ENCODE results near the gene PRR20D. TPM values are rescaled to one million over a fixed set of nuclear protein-coding genes. Genes with fewer than 3 reads are reported as not detected.
"Not testable (repeated sequence)": the region's sequence is repeated elsewhere in the genome, so short reads cannot be mapped to it uniquely, and the experiment has no call there.

Gene PRR20D
- not detected for total RNA-seq
- not detected for polyA plus RNA-seq (2013, experiment 1 of 2)
- not detected for polyA plus RNA-seq (2013, experiment 2 of 2)
- long read RNA-seq, experiment 1, result 0 reads
- long read RNA-seq, experiment 2, result 0 reads
- long read RNA-seq, experiment 3, result 0 reads
- long read RNA-seq, experiment 4, result 0 reads

DNA sequence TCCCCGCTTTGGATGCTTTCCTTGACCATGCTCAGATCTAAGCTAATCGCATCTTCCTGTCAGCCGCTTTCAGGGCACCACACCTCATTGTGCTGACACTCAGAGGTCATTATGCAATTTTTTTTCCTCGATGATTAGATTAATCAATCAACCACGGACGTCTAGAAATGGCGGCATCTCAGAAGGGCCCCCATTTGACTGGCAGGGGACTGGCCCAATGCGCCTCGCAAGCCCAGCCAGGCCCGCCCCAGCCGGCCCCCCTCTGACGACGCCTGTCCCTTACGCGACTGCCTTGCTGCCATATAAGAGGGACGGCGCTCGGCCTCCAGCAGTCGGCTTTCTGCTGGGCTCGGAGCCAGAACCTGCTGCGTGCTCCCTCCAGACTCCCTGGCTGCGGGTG lies at the start of gene PRR20D:
TSS of gene PRR20D (plus strand) at position 301 of the 400 bp plus-strand sequence. CDS start 387 bp downstream, outside the sequence.
- H3K4me3 Mint-ChIP-seq; DNase-seq; H3K9ac ChIP-seq (ENCODE audit: extremely low read depth, low read length, poor library complexity, severe bottlenecking); H3K27ac ChIP-seq (ENCODE audit: low read depth, low read length); H3K27me3 Mint-ChIP-seq (ENCODE audit: insufficient read depth); H3K36me3 Mint-ChIP-seq (ENCODE audit: low read depth); H3K4me3 ChIP-seq (ENCODE audit: low read length); H3K4me1 ChIP-seq (ENCODE audit: control insufficient read depth, insufficient read depth, low read length); H3K9me3 Mint-ChIP-seq; H3K27me3 ChIP-seq (ENCODE audit: control insufficient read depth, insufficient read depth, low read length, poor library complexity, severe bottlenecking); H3K27ac Mint-ChIP-seq; H3K4me1 Mint-ChIP-seq; H3K9me3 ChIP-seq (ENCODE audit: control insufficient read depth, low read length); H3K36me3 ChIP-seq (ENCODE audit: control insufficient read depth, insufficient read depth, low read length): not testable (repeated sequence)
- WGBS, 2 experiments (ENCODE audit: insufficient coverage in 1 of 2, insufficient read length in 1 of 2), result no CpG with 5 or more reads among the region's 22 CpGs

DNA sequence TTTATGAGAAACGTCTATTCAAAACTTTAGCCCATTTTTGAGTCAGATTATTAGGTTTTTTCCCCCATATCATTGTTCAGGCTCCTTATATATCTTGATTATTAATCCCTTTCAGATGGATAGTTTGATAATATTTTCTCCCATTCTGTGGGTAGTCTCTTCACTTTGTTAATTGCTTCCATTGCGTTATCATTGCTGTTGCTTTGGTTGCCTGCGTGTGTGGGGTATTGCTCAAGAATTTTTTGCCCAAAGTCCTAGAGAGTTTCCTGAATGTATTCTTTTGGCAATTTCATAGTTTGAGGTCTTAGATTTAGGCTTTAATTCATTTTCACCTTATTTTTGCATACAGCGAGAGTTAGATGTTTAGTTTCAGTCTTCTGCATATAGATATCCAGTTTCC lies 45.5 kb upstream of the PRR20D start:
- WGBS, 2 experiments (ENCODE audit: insufficient coverage in 1 of 2, insufficient read length in 1 of 2), result 86 to 100% methylated on average over 1 to 4 of the region's 4 CpGs
- Mint-ChIP-seq H3K36me3 (ENCODE audit: low read depth) (no peaks in the 10 kb centered on the region), H3K4me3 (no peak overlapping the region), H3K9me3 (no peaks in the 10 kb centered on the region), H3K4me1 (no peaks in the 10 kb centered on the region), H3K27ac (no peak overlapping the region), H3K27me3 (ENCODE audit: insufficient read depth) (no peaks in the 10 kb centered on the region)
- Histone ChIP-seq H3K4me3 (ENCODE audit: low read length) (no peak overlapping the region), H3K27ac (ENCODE audit: low read depth, low read length) (no peak overlapping the region), H3K27me3 (ENCODE audit: control insufficient read depth, insufficient read depth, low read length, poor library complexity, severe bottlenecking) (no peaks in the 10 kb centered on the region), H3K9ac (ENCODE audit: extremely low read depth, low read length, poor library complexity, severe bottlenecking) (no peak overlapping the region), H3K9me3 (ENCODE audit: control insufficient read depth, low read length) (no peaks in the 10 kb centered on the region), H3K36me3 (ENCODE audit: control insufficient read depth, insufficient read depth, low read length) (no peaks in the 10 kb centered on the region), H3K4me1 (ENCODE audit: control insufficient read depth, insufficient read depth, low read length) (no peaks in the 10 kb centered on the region)
- no peak for DNase-seq
- TF ChIP-seq, protein P1, sequence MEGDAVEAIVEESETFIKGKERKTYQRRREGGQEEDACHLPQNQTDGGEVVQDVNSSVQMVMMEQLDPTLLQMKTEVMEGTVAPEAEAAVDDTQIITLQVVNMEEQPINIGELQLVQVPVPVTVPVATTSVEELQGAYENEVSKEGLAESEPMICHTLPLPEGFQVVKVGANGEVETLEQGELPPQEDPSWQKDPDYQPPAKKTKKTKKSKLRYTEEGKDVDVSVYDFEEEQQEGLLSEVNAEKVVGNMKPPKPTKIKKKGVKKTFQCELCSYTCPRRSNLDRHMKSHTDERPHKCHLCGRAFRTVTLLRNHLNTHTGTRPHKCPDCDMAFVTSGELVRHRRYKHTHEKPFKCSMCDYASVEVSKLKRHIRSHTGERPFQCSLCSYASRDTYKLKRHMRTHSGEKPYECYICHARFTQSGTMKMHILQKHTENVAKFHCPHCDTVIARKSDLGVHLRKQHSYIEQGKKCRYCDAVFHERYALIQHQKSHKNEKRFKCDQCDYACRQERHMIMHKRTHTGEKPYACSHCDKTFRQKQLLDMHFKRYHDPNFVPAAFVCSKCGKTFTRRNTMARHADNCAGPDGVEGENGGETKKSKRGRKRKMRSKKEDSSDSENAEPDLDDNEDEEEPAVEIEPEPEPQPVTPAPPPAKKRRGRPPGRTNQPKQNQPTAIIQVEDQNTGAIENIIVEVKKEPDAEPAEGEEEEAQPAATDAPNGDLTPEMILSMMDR (conservative IDR thresholded peaks at IDR 0.05), result no peak

DNA sequence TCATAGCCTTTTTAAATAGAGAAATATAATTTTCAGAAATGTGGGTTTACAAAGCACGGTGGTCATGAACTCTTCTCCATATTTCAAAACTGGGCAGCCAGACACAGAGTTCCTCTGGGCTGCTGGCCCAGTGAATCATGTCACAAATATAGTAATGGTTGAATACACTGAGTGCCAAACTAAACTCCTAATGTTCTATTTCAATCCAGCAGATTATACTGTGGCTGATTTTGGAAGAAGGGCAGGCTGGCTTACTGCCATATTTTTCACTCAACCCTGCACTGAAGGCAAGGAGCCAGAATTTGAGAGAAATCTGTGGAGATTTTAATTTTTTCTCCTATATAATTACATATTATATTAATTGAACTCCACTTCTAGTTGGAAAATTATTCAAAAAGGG lies 36.8 kb upstream of the PRR20D start:
- Mint-ChIP-seq H3K9me3 (no peaks in the 10 kb centered on the region), H3K36me3 (ENCODE audit: low read depth) (no peaks in the 10 kb centered on the region), H3K27ac (no peak overlapping the region), H3K4me1 (no peaks in the 10 kb centered on the region), H3K4me3 (no peak overlapping the region), H3K27me3 (ENCODE audit: insufficient read depth) (no peaks in the 10 kb centered on the region)
- H3K27me3 ChIP-seq (ENCODE audit: control insufficient read depth, insufficient read depth, low read length, poor library complexity, severe bottlenecking), result no peaks in the 10 kb centered on the region
- no peak overlapping the region for H3K4me3 ChIP-seq (ENCODE audit: low read length)
- no peak overlapping the region for H3K9ac ChIP-seq (ENCODE audit: extremely low read depth, low read length, poor library complexity, severe bottlenecking)
- H3K9me3 ChIP-seq (ENCODE audit: control insufficient read depth, low read length), result no peaks in the 10 kb centered on the region
- no peak overlapping the region for H3K27ac ChIP-seq (ENCODE audit: low read depth, low read length)
- H3K4me1 ChIP-seq (ENCODE audit: control insufficient read depth, insufficient read depth, low read length), result no peaks in the 10 kb centered on the region
- H3K36me3 ChIP-seq (ENCODE audit: control insufficient read depth, insufficient read depth, low read length), result no peaks in the 10 kb centered on the region
- 100% methylated on average over 1 of the region's 1 CpG for WGBS, 2 experiments (ENCODE audit: insufficient coverage in 1 of 2, insufficient read length in 1 of 2)
- TF ChIP-seq, protein P1 (conservative IDR thresholded peaks at IDR 0.05), result no peak
- no peak for DNase-seq

DNA sequence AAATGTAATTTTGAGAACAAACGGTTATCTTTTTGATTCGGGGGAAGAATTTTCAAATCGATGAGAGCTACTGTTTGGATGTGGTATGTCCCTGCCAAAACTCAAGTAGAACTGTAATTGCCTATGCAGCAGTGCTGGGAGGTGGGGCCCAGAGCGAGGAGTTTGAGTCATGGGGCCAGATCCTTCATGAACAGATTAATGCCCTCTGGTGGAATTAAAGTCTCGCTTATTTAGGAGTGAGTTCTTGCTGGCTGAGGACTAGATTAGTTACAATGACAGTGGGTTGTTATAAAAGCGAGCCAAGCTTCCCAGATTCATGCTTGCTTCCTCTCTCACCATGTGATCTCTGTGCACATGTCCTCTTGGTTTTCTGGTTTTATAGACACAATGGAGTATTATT lies 31.5 kb upstream of the PRR20D start:
- Mint-ChIP-seq H3K36me3 (ENCODE audit: low read depth) (no peaks in the 10 kb centered on the region), H3K9me3 (no peaks in the 10 kb centered on the region), H3K4me1 (no peaks in the 10 kb centered on the region), H3K27ac (no peak overlapping the region), H3K4me3 (no peak overlapping the region), H3K27me3 (ENCODE audit: insufficient read depth) (no peaks in the 10 kb centered on the region)
- Histone ChIP-seq H3K4me3 (ENCODE audit: low read length) (no peak overlapping the region), H3K36me3 (ENCODE audit: control insufficient read depth, insufficient read depth, low read length) (no peaks in the 10 kb centered on the region), H3K4me1 (ENCODE audit: control insufficient read depth, insufficient read depth, low read length) (no peaks in the 10 kb centered on the region), H3K27me3 (ENCODE audit: control insufficient read depth, insufficient read depth, low read length, poor library complexity, severe bottlenecking) (no peaks in the 10 kb centered on the region), H3K9ac (ENCODE audit: extremely low read depth, low read length, poor library complexity, severe bottlenecking) (no peak overlapping the region), H3K27ac (ENCODE audit: low read depth, low read length) (no peak overlapping the region), H3K9me3 (ENCODE audit: control insufficient read depth, low read length) (no peaks in the 10 kb centered on the region)
- peak; percentile 55 for DNase-seq
- WGBS, 2 experiments (ENCODE audit: insufficient coverage in 1 of 2, insufficient read length in 1 of 2), result 91 to 100% methylated on average over 3 to 6 of the region's 6 CpGs
- TF ChIP-seq, protein P1 (conservative IDR thresholded peaks at IDR 0.05), result peak; percentile 25

Measured in endodermal cell (in vitro differentiated cells).